Left renal pelvis (tissue), 4 donors: ENCODE data around the gene ADCYAP1R1. TPM values are rescaled to one million over a fixed set of nuclear protein-coding genes. Genes with fewer than 3 reads are reported as not detected.
"Not testable (repeated sequence)": the region's sequence is repeated elsewhere in the genome, so short reads cannot be mapped to it uniquely, and the experiment has no call there.

Experiments
- DNase-seq, 4 donors: peaks; one replicate each; pipeline ENCODE4 v3.0.0-alpha.2; 2013; ENCODE audit warnings: low read depth in 4 of 4, low spot score in 3 of 4
- polyA plus RNA-seq, 4 donors: library from polyadenylated mRNA; unstranded; fragments of 120-200 nt; gene quantifications; one replicate each; pipeline ENCODE4 v1.2.1, GENCODE V29; 2013; ENCODE audit not compliant: insufficient read length in 4 of 4

ADCYAP1R1 gene
- polyA plus RNA-seq, 4 donors, result 0.73 to 3.6 (median 1.0) TPM

DNA sequence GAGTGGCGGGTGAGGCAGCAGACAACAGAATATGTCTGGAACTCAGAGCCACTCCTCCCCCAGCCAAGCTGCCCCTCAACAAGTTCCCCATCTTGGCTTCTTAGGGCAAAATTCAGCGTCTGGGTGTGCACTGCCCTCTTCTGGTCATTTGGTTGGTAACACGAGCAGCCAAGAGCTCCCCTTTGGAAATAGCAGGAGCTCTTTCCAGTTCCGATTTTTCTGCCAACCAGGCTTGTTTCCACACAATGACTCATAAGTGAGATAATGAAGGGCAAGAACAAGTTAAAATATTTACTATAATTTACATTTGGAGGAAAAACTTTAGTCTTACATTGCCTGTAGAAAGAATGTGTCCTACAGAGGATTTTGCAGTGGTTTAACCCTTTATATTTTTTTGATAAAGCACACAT, 70.5 kb downstream of the ADCYAP1R1 start:
- peak in 3 of 4 donors; percentile 39 to 63 (median 49) for DNase-seq

DNA sequence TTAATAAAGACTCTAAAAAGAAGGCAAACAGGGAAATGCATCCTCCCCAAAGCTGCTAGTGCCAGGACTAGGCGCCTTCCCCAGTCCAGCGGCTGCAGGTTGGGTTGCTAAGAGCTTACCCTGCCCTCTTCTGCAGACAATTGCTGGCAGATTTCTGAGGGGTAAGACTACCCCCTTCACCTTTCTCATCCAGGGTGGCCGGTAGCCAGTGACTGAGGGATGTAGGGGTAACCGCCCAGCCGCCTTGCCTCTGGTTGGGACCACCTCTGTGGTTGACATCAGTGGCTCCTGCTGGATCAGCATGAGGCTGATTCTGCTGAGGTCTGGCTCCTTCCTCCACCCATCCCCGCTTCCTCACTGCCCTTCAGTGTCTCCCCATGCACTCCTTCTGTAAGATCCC, 71.2 kb downstream of the ADCYAP1R1 start:
- DNase-seq, result no peak

DNA sequence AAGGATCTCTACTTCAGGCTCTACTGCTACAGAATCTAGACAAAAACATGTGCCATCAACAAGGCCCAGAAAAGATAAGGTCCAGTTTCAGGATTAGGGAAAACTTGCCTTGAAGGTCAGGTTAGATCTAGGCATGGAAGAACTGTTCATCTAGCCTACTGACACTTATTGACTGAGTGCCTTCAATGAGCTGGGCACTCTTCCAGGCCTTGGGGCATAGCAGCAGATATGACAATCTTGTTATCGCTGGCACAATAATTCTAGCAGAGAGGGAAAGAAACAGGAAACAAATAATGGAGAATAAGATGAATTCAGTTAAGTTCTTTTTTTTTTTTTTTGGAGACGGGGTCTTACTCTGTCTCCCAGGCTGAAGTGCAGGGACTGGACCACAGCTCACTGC, 71.6 kb downstream of the ADCYAP1R1 start:
- DNase-seq, result no peak

DNA sequence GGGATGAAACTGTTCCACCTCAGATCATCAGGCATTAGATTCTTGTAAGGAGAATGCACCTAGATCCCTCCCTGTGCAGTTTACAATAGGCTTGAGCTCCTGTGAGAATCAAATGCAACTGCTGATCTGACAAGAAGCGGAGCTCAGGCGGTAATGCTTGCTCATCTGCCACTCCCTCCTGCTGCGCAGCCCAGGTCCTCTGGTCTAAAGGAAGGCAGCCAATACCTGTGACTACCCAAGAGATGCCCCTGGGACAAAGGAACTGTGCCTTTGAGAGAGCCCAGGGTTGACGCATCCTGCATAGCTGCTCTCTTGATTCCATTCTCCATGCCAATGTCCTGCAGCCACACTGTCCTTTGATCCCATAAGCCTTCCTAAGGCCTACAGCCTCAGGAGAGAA, 73.1 kb downstream of the ADCYAP1R1 start:
- DNase-seq, result no peak

DNA sequence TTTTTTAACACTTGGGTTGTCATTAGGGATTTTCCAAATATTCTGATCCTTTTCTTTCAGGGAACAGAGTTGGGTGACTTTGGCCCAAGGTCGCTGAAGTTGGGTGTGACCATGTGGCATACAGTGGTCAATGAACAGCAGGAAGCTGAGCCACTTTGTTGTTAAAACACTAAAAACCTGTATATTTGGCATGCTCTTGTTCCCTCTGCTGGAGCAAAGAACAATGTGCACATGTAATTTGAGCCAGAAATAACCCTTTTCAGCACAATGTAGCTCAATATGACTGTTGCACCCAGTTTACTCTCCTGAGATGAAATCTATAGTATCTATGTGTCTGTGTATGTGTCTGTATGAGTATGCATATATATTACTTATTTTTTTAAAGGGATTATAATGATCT, 74.9 kb downstream of the ADCYAP1R1 start:
- DNase-seq, result no peak

DNA sequence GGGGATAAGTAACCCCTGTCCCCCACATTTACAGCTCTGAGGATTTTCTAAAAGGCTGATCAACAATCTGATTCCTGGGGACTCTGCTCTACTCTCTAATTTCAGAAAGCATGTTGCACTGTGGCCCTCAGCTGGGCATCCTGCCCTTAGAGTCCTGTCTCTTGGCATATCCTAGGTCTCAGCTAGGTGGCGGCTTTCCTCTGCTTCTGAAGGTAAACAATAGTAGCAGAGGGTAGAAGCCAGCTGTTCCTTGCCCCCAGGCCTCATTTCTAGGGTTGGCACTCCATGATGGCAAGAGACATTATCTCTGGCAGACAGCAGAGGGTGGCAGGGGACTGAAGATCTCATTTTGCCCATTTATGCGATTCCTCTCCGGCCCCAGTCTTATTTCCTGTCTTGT, 77.0 kb downstream of the ADCYAP1R1 start:
- DNase-seq, result no peak

DNA sequence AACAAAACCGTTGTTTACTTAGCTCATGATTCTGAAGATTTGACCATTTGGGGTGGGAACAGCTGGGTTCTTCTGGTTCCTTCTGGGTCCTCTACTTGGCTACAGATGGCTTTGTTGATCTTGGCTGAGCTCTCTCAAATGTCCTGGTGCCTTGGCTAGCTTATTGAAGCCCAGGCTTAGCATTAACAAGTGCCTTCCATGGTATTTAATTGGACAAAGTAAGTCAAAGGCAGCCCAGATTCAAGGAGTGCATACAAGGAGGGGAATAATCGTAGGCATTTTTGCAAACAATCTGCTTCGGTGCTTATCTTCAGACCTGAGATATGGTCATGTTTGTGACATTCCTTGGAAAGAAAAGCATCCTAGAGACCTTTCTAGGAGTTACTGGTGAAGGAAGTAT, 81.4 kb downstream of the ADCYAP1R1 start:
- no peak for DNase-seq

DNA sequence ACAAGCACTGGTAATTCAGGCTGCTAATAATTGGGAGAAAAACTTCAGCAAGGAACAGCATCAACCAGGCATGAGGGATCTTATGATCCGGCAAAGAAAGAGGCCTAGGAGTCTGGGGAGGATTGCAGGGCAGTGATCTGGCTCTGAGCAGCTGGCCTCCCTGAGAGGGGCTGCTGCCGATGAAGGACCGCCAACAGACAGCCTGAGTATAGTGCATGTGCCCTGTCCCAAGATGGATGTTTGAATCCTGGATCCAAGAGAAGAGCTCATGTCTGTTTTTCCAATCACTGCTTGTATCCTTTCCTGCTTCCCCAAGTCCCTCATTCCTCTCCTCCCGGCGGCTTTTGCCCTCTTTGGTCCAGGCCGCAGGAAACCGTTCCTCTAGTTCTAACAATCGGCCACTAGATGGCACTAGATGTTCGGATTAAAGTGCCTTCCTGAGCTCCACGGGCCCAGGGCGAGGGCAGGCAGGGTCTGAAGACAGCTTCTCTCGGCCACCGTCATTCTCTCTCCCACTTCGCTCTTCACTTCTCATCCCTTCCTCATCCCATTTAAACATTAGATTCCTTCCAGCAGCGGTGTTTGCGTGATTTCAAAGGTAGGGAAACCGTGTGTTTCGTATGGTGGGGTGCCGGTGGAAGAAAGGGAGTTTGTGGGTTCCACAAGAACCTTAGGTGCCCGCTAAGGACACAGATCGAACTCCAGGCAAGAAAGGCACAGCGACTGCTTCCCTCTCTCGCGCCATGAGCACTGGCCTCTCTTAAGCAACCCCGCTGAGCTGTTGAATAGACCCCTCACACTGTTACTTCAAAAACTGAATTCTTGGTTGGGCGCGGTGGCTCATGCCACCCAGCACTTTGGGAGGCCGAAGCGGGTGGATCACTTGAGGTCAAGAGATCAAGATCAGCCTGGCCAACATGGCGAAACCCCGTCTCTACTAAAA, 82.4 kb downstream of the ADCYAP1R1 start:
- peak in 3 of 4 donors; percentile 54 to 70 (median 62) for DNase-seq

DNA sequence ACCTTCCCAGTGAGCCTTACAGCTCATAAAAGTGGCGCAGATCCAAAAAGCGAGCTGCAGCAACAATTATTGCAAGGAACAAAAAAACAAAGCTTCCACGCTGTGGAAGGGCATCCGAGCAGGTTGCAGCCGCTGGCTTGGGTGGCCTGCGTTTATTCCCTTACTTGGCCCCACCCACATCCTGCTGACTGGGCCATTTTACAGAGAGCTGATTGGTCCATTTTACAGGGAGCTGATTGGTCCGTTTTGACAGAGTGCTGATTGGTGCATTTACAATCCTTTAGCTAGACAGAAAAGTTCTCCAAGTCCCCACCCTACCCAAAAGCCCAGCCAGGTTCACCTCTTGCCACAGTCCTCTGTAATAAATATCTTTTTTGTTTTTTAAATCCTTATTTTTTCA, 85.1 kb downstream of the ADCYAP1R1 start:
- DNase-seq, result no peak

DNA sequence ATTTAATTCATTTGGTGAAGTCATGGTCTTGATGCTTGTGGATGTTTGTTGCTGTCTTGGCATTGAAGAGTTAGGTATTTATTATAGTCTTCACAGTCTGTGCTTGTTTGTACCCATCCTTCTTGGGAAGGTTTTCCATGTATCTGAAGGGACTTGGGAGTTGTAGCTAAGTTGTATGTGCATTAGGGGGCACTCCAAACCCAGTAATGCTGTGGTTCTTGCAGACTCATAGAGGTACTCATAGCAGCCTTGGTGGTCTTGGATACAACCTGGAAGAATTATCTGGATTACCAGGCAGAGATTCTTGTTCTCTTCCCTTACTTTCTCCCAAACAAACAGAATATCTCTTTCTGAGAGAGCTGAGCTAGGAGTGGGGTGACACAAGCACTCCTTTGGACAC, 93.2 kb downstream of the ADCYAP1R1 start:
- DNase-seq, result no peak

DNA sequence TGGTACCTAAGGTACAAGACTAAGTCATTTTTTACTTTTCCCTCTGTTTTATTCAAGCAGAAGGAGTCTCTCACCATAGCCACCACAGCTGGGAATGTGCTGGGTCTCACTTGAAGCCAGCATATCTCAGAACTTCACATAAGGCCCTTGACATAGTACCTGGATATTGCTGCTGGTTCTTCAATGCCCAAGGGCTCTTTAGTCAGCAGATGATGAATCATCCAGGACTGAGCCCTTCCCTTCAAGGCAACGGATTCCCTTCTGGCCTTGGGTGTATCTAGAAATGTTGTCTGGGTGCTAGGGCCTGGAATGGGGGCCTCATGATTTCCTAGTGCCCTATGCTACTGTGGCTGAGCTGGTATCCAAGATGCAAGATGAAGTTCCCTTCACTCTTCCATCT, 93.9 kb downstream of the ADCYAP1R1 start:
- no peak for DNase-seq

DNA sequence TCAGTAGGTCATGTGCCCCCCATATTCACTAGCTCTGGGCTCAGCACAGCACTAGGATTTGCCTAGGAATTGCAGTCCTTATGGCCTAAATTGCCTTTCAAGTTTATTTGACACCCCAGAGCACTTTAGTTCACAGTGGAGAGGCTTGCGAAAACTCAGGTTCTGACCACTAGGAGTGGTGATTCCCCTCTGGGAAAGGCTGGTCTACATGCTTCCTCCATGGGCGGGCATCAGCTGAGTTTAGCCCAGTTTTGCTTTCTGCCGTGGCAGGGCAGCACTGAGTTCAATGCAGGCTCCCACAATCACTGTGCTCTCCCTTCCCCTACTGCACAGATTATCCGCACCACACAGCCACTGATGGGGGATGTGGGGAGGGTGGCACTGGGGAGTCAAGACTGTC, 94.4 kb downstream of the ADCYAP1R1 start:
- no peak for DNase-seq

DNA sequence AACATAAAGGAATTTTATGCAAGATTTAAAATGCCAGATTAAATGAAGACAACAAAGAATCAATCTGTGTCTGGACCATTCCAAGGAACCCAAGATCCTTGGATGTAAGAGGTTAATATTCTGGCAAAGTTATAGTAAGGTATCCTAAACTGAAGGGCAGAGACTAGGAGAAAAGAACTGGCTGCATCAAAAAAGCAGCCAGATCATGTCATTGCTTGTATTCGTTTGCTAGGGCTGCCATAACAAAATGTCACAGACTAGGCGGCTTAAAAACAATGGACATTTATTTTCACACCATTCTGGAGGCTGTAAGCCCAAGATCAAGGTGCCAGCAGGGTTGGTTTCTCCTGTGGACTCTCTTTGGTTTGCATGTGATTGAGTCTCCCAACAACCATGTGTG, 99.7 kb downstream of the ADCYAP1R1 start:
- DNase-seq, result no peak

DNA sequence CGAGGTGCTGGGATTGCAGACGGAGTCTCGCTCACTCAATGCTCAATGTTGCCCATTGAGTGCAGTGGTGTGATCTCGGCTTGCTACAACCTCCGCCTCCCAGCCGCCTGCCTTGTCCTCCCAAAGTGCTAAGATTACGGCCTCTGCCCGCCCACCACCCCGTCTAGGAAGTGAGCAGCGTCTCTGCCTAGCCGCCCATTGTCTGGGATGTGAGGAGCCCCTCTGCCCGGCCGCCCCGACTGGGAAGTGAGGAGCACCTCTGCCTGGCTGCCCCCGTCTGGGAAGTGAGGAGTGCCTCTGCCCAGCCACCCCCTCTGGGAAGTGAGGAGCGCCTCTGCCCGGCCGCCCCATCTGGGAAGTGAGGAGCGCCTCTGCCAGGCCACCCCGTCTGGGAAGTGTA, 101.2 kb downstream of the ADCYAP1R1 start:
- DNase-seq, result not testable (repeated sequence)

DNA sequence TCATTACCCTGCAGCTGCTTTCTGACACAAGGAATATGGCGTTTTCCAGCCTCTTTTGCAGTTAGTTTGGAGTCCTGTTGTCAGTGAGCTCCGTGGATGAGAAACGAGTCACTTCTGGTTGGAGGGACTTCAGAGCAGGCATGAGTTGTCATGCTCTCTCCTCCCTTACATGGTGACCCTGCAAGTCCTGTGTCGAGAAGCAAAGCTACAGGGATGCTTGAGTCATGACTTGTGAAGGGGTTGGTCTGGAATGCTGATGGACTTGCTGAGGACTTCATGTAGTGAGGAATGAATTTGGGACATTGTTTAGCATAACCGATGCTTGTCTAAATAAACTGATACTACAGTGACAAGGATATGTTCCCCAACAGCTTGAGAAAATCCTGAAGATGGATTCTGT, 108.8 kb downstream of the ADCYAP1R1 start:
- DNase-seq, result no peak

Other genes with a start within 250 kb of the ADCYAP1R1 start
- 100 to 1,000 TPM in 3 of 4 donors, 10 to 100 TPM in 1; 39.4 to 221 (median 159) TPM for gene AQP1, start 140.5 kb upstream of the ADCYAP1R1 start, polyA plus RNA-seq
- gene GHRHR, start 88.4 kb upstream of the ADCYAP1R1 start, polyA plus RNA-seq, result under 1 TPM in 3 of 4 donors, not detected in 1; 0.20 to 0.40 (median 0.23) TPM